Measurements from ENCODE around the gene ETV6. TPM values are rescaled to one million over a fixed set of nuclear protein-coding genes. Genes with fewer than 3 reads are reported as not detected.

The ETV6 gene
- total RNA-seq, 6 experiments from 2014 or later, result 7.2 to 28.3 (median 11.0) TPM

GRCh38 chr12:11787437-11787836, 138.0 kb downstream of the ETV6 start:
- intact Hi-C loops (cut with DNase I), result no loop called here

GRCh38 chr12:11787933-11788849, 138.7 kb downstream of the ETV6 start:
- Histone ChIP-seq H3K9me3 (no peaks in the 10 kb centered on the region), H3K4me3 (no peak overlapping the region), H3K4me1 (peaks cover 0 to 10% (median 0%) of the 10 kb centered on the region in 4 donors), H3K27me3 (no peaks in the 10 kb centered on the region), H3K27ac (no peak overlapping the region), H3K36me3 (no peaks in the 10 kb centered on the region)
- no peak for DNase-seq
- no peak for ATAC-seq
- 70% methylated on average over 6 of the region's 6 CpGs for WGBS (ENCODE audit: insufficient coverage, low coverage, low lambda C conversion rate, missing lambda C conversion rate)
- intact Hi-C loops (cut with DNase I), result no loop called here
- no peak for TF ChIP-seq POLR2A (IDR thresholded peaks at IDR 0.05)
- TF ChIP-seq, protein P1, sequence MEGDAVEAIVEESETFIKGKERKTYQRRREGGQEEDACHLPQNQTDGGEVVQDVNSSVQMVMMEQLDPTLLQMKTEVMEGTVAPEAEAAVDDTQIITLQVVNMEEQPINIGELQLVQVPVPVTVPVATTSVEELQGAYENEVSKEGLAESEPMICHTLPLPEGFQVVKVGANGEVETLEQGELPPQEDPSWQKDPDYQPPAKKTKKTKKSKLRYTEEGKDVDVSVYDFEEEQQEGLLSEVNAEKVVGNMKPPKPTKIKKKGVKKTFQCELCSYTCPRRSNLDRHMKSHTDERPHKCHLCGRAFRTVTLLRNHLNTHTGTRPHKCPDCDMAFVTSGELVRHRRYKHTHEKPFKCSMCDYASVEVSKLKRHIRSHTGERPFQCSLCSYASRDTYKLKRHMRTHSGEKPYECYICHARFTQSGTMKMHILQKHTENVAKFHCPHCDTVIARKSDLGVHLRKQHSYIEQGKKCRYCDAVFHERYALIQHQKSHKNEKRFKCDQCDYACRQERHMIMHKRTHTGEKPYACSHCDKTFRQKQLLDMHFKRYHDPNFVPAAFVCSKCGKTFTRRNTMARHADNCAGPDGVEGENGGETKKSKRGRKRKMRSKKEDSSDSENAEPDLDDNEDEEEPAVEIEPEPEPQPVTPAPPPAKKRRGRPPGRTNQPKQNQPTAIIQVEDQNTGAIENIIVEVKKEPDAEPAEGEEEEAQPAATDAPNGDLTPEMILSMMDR (IDR thresholded peaks at IDR 0.05), result no peak

More at GRCh38 chr12:11787437-11787836, 138.0 kb downstream of the ETV6 start:
- Histone ChIP-seq H3K4me1 (peaks cover 0 to 10% (median 0%) of the 10 kb centered on the region in 4 donors), H3K27me3 (no peaks in the 10 kb centered on the region), H3K9me3 (no peaks in the 10 kb centered on the region), H3K36me3 (no peaks in the 10 kb centered on the region), H3K27ac (no peak overlapping the region), H3K4me3 (no peak overlapping the region)
- DNase-seq (no peak), ATAC-seq (no peak)
- TF ChIP-seq, protein P1 (IDR thresholded peaks at IDR 0.05), result no peak
- TF ChIP-seq POLR2A (IDR thresholded peaks at IDR 0.05), result no peak
- WGBS (ENCODE audit: insufficient coverage, low coverage, low lambda C conversion rate, missing lambda C conversion rate), result 95% methylated on average over 1 of the region's 1 CpG

DNA sequence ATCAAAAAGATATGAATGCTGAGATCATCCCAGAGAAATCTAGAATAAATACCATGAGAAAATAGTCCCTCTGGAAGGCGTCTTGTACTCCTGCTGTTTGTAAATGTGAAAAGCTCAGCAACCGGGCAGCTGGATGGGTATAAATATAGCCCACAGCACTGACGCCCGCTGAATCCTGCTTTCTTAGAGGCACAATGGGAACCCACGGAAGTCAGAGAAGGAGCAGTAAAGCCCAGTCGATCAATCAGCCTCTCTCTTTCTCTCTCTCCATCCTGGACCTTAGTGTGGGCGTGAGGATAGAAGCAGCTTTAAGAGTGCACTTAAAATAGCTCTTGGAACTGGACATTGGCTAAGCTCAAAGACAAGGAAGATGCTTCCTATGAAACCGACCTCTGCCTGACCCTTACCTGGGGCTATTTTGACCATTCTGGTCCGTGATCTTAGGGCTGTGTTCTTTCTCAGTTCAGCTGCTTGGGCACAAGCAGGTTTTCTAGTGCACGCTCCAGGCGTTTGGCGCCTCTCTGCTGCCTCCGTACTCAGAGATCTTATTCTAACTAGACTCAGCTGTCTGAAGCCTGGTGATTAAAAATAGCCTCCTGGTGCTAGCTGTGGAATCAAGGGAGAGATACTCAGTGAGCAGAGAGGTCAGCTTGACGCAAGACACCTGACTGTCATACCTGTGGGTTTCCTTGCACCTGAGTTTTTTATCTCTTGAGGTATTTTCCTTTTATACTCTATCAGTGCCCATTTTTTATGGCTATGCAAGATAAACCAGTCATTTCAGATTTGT, 144.6 kb downstream of the ETV6 start:
- H3K27ac ChIP-seq, result no peak overlapping the region

DNA sequence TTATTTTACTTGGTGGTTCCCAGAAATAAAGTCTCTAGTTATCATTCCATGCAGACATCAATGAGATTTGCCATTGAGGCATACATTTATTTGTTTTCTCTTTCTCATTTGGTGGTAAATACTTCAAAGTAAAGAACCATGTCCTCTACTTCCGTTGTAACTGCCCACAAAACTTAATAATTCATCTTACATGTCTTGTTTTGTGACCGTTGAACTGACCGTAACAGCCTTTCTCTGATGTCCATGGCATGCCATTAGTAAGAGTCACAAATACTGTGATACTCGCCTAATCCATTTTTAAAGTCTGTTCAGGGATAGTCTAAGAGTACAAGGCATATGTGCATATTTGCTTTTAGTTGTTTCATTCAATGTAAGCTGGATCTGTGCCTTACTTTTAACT, 145.3 kb downstream of the ETV6 start:
- no peaks in the 10 kb centered on the region for H3K4me1 ChIP-seq
- DNase-seq (no peak), ATAC-seq (no peak)
- H3K36me3 ChIP-seq, result no peaks in the 10 kb centered on the region
- intact Hi-C loops (cut with DNase I), result no loop called here
- no peaks in the 10 kb centered on the region for H3K27me3 ChIP-seq
- H3K27ac ChIP-seq, result no peak overlapping the region
- TF ChIP-seq, protein P1 (IDR thresholded peaks at IDR 0.05), result no peak
- TF ChIP-seq POLR2A (IDR thresholded peaks at IDR 0.05), result no peak
- H3K4me3 ChIP-seq, result no peak overlapping the region
- WGBS (ENCODE audit: insufficient coverage, low coverage, low lambda C conversion rate, missing lambda C conversion rate), result 88% methylated on average over 4 of the region's 4 CpGs
- no peaks in the 10 kb centered on the region for H3K9me3 ChIP-seq

More for the DNA sequence above, 144.6 kb downstream of the ETV6 start:
- Histone ChIP-seq H3K4me1 (no peaks in the 10 kb centered on the region), H3K4me3 (no peak overlapping the region), H3K27me3 (no peaks in the 10 kb centered on the region), H3K9me3 (no peaks in the 10 kb centered on the region), H3K36me3 (no peaks in the 10 kb centered on the region)
- DNase-seq (no peak), ATAC-seq (no peak)
- intact Hi-C loops (cut with DNase I), result no loop called here
- WGBS (ENCODE audit: insufficient coverage, low coverage, low lambda C conversion rate, missing lambda C conversion rate), result 66% methylated on average over 8 of the region's 14 CpGs
- TF ChIP-seq POLR2A (IDR thresholded peaks at IDR 0.05), result no peak
- TF ChIP-seq, protein P1 (IDR thresholded peaks at IDR 0.05), result no peak

Measured in right lobe of liver (tissue), 6 donors.